H1 (cell line): Measurements from ENCODE around the gene ANXA1. TPM values are rescaled to one million over a fixed set of nuclear protein-coding genes. Genes with fewer than 3 reads are reported as not detected.

Source experiments
- CTCF ChIA-PET: fragments of 300-600 bp; sonication (Branson Sonifier 250); formaldehyde crosslinking; loops from one replicate; lab custom pipeline; 2021; ENCODE audit not compliant: partially characterized antibody; lab: Charles Lee
- POLR2A ChIA-PET: fragments of 300-600 bp; sonication (Branson Sonifier 250); formaldehyde crosslinking; loops from one replicate; lab custom pipeline; 2021; ENCODE audit warnings: inconsistent platforms; ENCODE audit not compliant: partially characterized antibody; lab: Charles Lee
- DNase-seq, 2 experiments: peaks; one replicate each; pipeline versions ENCODE4 v3.0.0 to v3.0.0-alpha.2; 2010 to 2022; ENCODE audit warnings: low spot score in 2 of 2, low read depth in 1 of 2, mixed read lengths in 1 of 2
- FAIRE-seq: peaks from 2 replicates; lab custom pipeline; 2011; peaks lifted over from hg19 to GRCh38; lab: Jason Lieb, UNC
- H2AFZ ChIP-seq: 2 replicates; pipeline ENCODE4 v1.8.1; 2012; ENCODE audit warnings: low read length, inconsistent platforms
- H2AK5ac ChIP-seq: 2 replicates; pipeline ENCODE4 v1.6.1; 2013; ENCODE audit warnings: low read depth, low read length
- H2BK120ac ChIP-seq: replicated peaks from 2 replicates; pipeline ENCODE3; 2013; ENCODE audit warnings: low read depth, low read length, inconsistent platforms
- H2BK12ac ChIP-seq: 2 replicates; pipeline ENCODE4 v1.6.1; 2013; ENCODE audit warnings: low read depth, low read length
- H2BK15ac ChIP-seq: 2 replicates; pipeline ENCODE4 v1.6.1; 2013; ENCODE audit warnings: low read length
- H2BK20ac ChIP-seq: 2 replicates; pipeline ENCODE4 v1.6.1; 2013; ENCODE audit warnings: low read length
- H2BK5ac ChIP-seq: 2 replicates; pipeline ENCODE4 v1.6.1; 2013; ENCODE audit warnings: low read depth, low read length
- H3K14ac ChIP-seq: 2 replicates; pipeline ENCODE4 v1.6.1; 2013; ENCODE audit warnings: inconsistent platforms; ENCODE audit not compliant: insufficient read length
- H3K18ac ChIP-seq: 2 replicates; pipeline ENCODE4 v1.6.1; 2013; ENCODE audit warnings: low read length; ENCODE audit errors: extremely low read depth
- H3K23ac ChIP-seq: 2 replicates; pipeline ENCODE4 v1.6.1; 2013; ENCODE audit warnings: inconsistent platforms; ENCODE audit not compliant: insufficient read length
- H3K23me2 ChIP-seq: 2 replicates; pipeline ENCODE4 v1.6.1; 2013; ENCODE audit warnings: low read depth, low read length
- H3K27ac ChIP-seq: 2 replicates; pipeline ENCODE4 v1.6.1; 2011; ENCODE audit warnings: low read depth, low read length, inconsistent platforms
- H3K27me3 ChIP-seq, 4 experiments: replicated peaks in 1 of 4; 1 replicate in 1 of 4; 2 replicates in 3 of 4; pipeline versions ENCODE4 v1.6.1 to v1.8.1; 2011 to 2013; ENCODE audit warnings: low read length in 3 of 4, mild to moderate bottlenecking in 3 of 4, inconsistent platforms in 2 of 4, mixed read lengths in 2 of 4, moderate library complexity in 1 of 4; ENCODE audit not compliant: control insufficient read depth in 3 of 4, insufficient read depth in 3 of 4; ENCODE audit errors: extremely low read depth in 1 of 4
- H3K36me3 ChIP-seq, 4 experiments: 2 replicates each; pipeline versions ENCODE4 v1.6.1 to v1.8.1; 2011 to 2013; ENCODE audit warnings: mild to moderate bottlenecking in 4 of 4, low read length in 3 of 4, moderate library complexity in 2 of 4, control low read depth in 1 of 4, inconsistent platforms in 1 of 4; ENCODE audit not compliant: insufficient read depth in 4 of 4, control insufficient read depth in 2 of 4
- H3K4ac ChIP-seq: replicated peaks from 2 replicates; pipeline ENCODE3; 2013; ENCODE audit warnings: low read length, low read depth, mixed read lengths, inconsistent platforms; ENCODE audit not compliant: insufficient read length
- H3K4me1 ChIP-seq, 4 experiments: replicated peaks in 1 of 4; 1 replicate in 1 of 4; 2 replicates in 3 of 4; pipeline versions ENCODE4 v1.6.1 to v1.8.1; 2011 to 2013; ENCODE audit warnings: low read length in 3 of 4, inconsistent platforms in 2 of 4, mixed read lengths in 1 of 4; ENCODE audit not compliant: insufficient read depth in 4 of 4, control insufficient read depth in 3 of 4
- H3K4me2 ChIP-seq, 2 experiments: 2 replicates each; pipeline versions ENCODE4 v1.6.1 to v1.8.1; 2011 to 2013; ENCODE audit warnings: low read depth in 2 of 2, low read length in 2 of 2, control low read depth in 1 of 2, inconsistent platforms in 1 of 2, mild to moderate bottlenecking in 1 of 2; ENCODE audit not compliant: insufficient read depth in 1 of 2
- H3K4me3 ChIP-seq, 4 experiments: fragments of 200-600, 300-600 bp in 1 of 4; sonication (generic), shearing (Covaris generic), sonication (Bioruptor Twin) in 1 of 4; 2 replicates each; pipeline versions ENCODE4 v1.5.1 to v1.8.1; 2011 to 2016; ENCODE audit warnings: low read length in 4 of 4, low read depth in 3 of 4, control low read depth in 2 of 4, inconsistent platforms in 2 of 4, mild to moderate bottlenecking in 2 of 4, mixed read lengths in 1 of 4, moderate library complexity in 1 of 4; ENCODE audit not compliant: insufficient read depth in 2 of 4; ENCODE audit errors: extremely low read depth in 1 of 4
- H3K56ac ChIP-seq: replicated peaks from 2 replicates; pipeline ENCODE3; 2013; ENCODE audit warnings: low read depth, mild to moderate bottlenecking, mixed read lengths, low read length, inconsistent platforms; ENCODE audit not compliant: insufficient read length
- H3K79me1 ChIP-seq: 2 replicates; pipeline ENCODE4 v1.6.1; 2013; ENCODE audit warnings: low read depth, low read length, control low read depth
- H3K79me2 ChIP-seq, 2 experiments: 2 replicates each; pipeline versions ENCODE4 v1.6.1 to v1.8.1; 2012 to 2013; ENCODE audit warnings: low read length in 2 of 2, mild to moderate bottlenecking in 2 of 2, inconsistent platforms in 1 of 2; ENCODE audit not compliant: insufficient read depth in 2 of 2, control insufficient read depth in 1 of 2
- H3K9ac ChIP-seq, 4 experiments: replicated peaks in 1 of 4; 1 replicate in 1 of 4; 2 replicates in 3 of 4; pipeline versions ENCODE4 v1.6.1 to v1.8.1; 2011 to 2013; ENCODE audit warnings: low read depth in 3 of 4, low read length in 3 of 4, control low read depth in 2 of 4, mild to moderate bottlenecking in 2 of 4, moderate library complexity in 2 of 4, inconsistent platforms in 1 of 4; ENCODE audit errors: extremely low read depth in 1 of 4
- H3K9me3 ChIP-seq, 2 experiments: 2 replicates each; pipeline versions ENCODE4 v1.6.1 to v1.8.1; 2012 to 2013; ENCODE audit warnings: mild to moderate bottlenecking in 2 of 2, moderate library complexity in 2 of 2, control low read depth in 1 of 2, inconsistent platforms in 1 of 2, low read depth in 1 of 2, low read length in 1 of 2, mixed read lengths in 1 of 2; ENCODE audit not compliant: insufficient read depth in 2 of 2
- H4K20me1 ChIP-seq, 2 experiments: replicated peaks in 1 of 2; 2 replicates each; pipeline versions ENCODE3 to v1.8.1; 2011 to 2013; ENCODE audit warnings: inconsistent platforms in 2 of 2, low read length in 2 of 2, mild to moderate bottlenecking in 1 of 2; ENCODE audit not compliant: insufficient read depth in 2 of 2, control insufficient read depth in 1 of 2
- H4K5ac ChIP-seq: 2 replicates; pipeline ENCODE4 v1.6.1; 2013; ENCODE audit warnings: low read length, low read depth, mixed read lengths, inconsistent platforms; ENCODE audit not compliant: insufficient read length
- H4K8ac ChIP-seq: 2 replicates; pipeline ENCODE4 v1.8.0; 2013; ENCODE audit warnings: mild to moderate bottlenecking, moderate library complexity, low read length, inconsistent platforms; ENCODE audit not compliant: insufficient read depth; ENCODE audit errors: extremely low read depth
- H4K91ac ChIP-seq: replicated peaks from 2 replicates; pipeline ENCODE3; 2013; ENCODE audit warnings: low read length, mixed read lengths, inconsistent platforms; ENCODE audit not compliant: insufficient read length
- ASH2L ChIP-seq: fragments of 200-600, 300-600 bp; sonication (generic); IDR thresholded peaks from one replicate; pipeline ENCODE4 v1.7.1; 2017; ENCODE audit warnings: low read length
- CBX5 ChIP-seq: fragments of 300-800, 300-1000 bp; sonication (generic); IDR thresholded peaks from 2 replicates; pipeline ENCODE4 v1.7.1; 2016; ENCODE audit warnings: antibody characterized with exemption, low read length, low read depth
- FOSL1 ChIP-seq: IDR thresholded peaks from 2 replicates; pipeline ENCODE4 v1.6.1; 2011; ENCODE audit warnings: mild to moderate bottlenecking, low read depth, low read length, moderate library complexity; ENCODE audit not compliant: insufficient read depth
- TAF7 ChIP-seq: optimal IDR thresholded peaks from 2 replicates; pipeline ENCODE3; 2011; ENCODE audit warnings: low read depth, mild to moderate bottlenecking, inconsistent platforms, low read length, moderate library complexity, borderline replicate concordance
- WGBS, 2 experiments: shearing (Covaris generic) in 1 of 2; methylation state at CpG; one replicate each; pipeline versions ENCODE4 v1.1.6 to v1.1.7; 2013 to 2015; ENCODE audit warnings: low lambda C conversion rate in 2 of 2, mixed read lengths in 2 of 2, inconsistent platforms in 1 of 2, low coverage in 1 of 2, missing lambda C conversion rate in 1 of 2; ENCODE audit not compliant: insufficient replicate concordance in 2 of 2, insufficient coverage in 1 of 2, insufficient read length in 1 of 2; ENCODE audit errors: extremely low coverage in 1 of 2, missing lambda C conversion rate in 1 of 2; 5-methylcytosine and 5-hydroxymethylcytosine counted together
- polyA plus RNA-seq, 7 experiments: library from polyadenylated mRNA; depleted of rRNA in 3 of 7; stranded (reverse) in 5 of 7; unstranded in 2 of 7; fragments of >200 nt in 5 of 7; fragments of 200-250 nt in 2 of 7; gene quantifications; 1 replicate in 5 of 7; 2 replicates in 1 of 7; 4 replicates in 1 of 7; pipeline versions ENCODE4 v1.2.1 to v1.2.3, GENCODE V29; 2011 to 2013; ENCODE audit warnings: missing spikeins in 2 of 7, mixed read lengths in 2 of 7
- total RNA-seq: library from RNA; stranded (reverse); fragmentation: NEBNext Ultra II Directional; extraction: Animal tissue kit (Norgen Biotek cat#: 25700); gene quantifications from 2 replicates; pipeline ENCODE4 v1.2.1, GENCODE V29; 2021

ANXA1 gene
- total and polyA plus RNA-seq, 2 of the 8 experiments (the other 6 are each of a cell fraction or from before 2014, with no cell fraction given), result 0.71 to 5.7 TPM

DNA sequence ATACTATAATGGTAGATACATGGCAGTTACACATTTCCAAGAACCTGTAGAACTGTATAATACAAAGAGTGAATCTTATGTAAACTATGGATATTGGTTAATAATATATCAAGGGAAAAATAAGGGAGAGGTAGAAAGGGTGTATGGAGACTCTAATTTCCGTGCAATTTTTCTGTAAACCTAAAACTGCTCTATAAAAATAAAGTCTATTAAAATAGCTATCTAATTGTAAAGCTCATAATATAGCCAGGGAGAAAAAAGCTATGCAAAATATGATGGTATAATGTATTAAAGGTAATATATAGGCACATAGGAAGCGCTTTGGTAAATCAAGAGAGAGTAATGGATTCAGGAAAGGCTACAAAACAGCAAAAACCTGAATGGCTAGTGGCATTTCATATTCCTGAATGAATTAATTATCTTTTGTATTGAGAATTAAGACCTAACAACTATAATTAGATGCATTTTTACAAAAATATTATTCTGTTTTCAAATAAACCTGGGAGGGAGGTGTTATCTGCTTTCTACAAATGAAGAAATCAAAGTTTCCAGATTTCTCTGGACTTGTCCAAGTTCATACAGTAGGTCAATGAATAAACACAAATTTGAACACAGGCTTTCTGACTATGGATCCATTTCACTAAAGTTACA lies 22.8 kb downstream of the ANXA1 start:
- H3K23me2 ChIP-seq, result no peaks in the 10 kb centered on the region
- no peaks in the 10 kb centered on the region for H3K79me1 ChIP-seq
- no peak overlapping the region for H2BK12ac ChIP-seq
- no peaks in the 10 kb centered on the region for H3K9me3 ChIP-seq
- H2BK120ac ChIP-seq, result no peak overlapping the region
- no peak overlapping the region for H4K91ac ChIP-seq
- H2BK20ac ChIP-seq, result no peak overlapping the region
- H3K79me2 ChIP-seq, result no peaks in the 10 kb centered on the region
- no peak overlapping the region for H2AK5ac ChIP-seq
- no peak overlapping the region for H3K14ac ChIP-seq
- no peak overlapping the region for H3K4me3 ChIP-seq
- H3K36me3 ChIP-seq, result no peaks in the 10 kb centered on the region
- no peaks in the 10 kb centered on the region for H3K27me3 ChIP-seq
- no peaks in the 10 kb centered on the region for H3K4me1 ChIP-seq
- no peak overlapping the region for H3K23ac ChIP-seq
- H3K4me2 ChIP-seq, result no peak overlapping the region
- H3K56ac ChIP-seq, result no peak overlapping the region
- no peak overlapping the region for H4K8ac ChIP-seq
- DNase-seq, result no peak
- POLR2A ChIA-PET, result no interaction called here
- H3K4ac ChIP-seq, result no peak overlapping the region
- H4K5ac ChIP-seq, result no peak overlapping the region
- no peak overlapping the region for H2BK5ac ChIP-seq
- no peak overlapping the region for H3K18ac ChIP-seq
- H2BK15ac ChIP-seq, result no peak overlapping the region
- no peak for FAIRE-seq
- H4K20me1 ChIP-seq, result no peaks in the 10 kb centered on the region
- H3K9ac ChIP-seq, result no peak overlapping the region
- WGBS, 2 experiments, result 91% methylated on average over 2 of the region's 2 CpGs; no CpG with 5 or more reads in 1 of the 2 experiments
- H3K27ac ChIP-seq, result no peak overlapping the region
- CTCF ChIA-PET, result interaction anchor here (4.8 kb wide), 1 partner anchor 8 kb away, joined by 28 read pairs; no protein-coding TSS in a partner anchor
- no peak overlapping the region for H2AFZ ChIP-seq
- TF ChIP-seq TAF7 (no peak), ASH2L (no peak), FOSL1 (no peak), CBX5 (no peak)
